Psoas muscle (tissue), 8 donors: ENCODE results near the gene AGTRAP. TPM values are rescaled to one million over a fixed set of nuclear protein-coding genes. Genes with fewer than 3 reads are reported as not detected.

ENCODE experiments used
- ATAC-seq, 4 donors: fragments of 200-7000 bp; cut with Tn5 transposase; one replicate each; pipeline ENCODE4 v1.9.1; 2020; ENCODE audit warnings: moderate library complexity in 3 of 4, mild to moderate bottlenecking in 2 of 4
- DNase-seq, 2 donors: peaks; one replicate each; pipeline ENCODE4 v3.0.0-alpha.2; 2020
- H3K27ac ChIP-seq: fragments of 200-600 bp; one replicate; pipeline ENCODE4 v1.8.0; 2022
- H3K27me3 ChIP-seq, 3 donors: fragments of 200-600 bp in 1 of 3; one replicate each; pipeline versions ENCODE4 v1.6.1 to v1.8.0; 2013 to 2022; ENCODE audit warnings: low read length in 2 of 3, mild to moderate bottlenecking in 2 of 3, moderate library complexity in 1 of 3; ENCODE audit not compliant: insufficient read depth in 3 of 3
- H3K36me3 ChIP-seq, 2 donors: fragments of 200-600 bp in 1 of 2; one replicate each; pipeline versions ENCODE4 v1.6.1 to v1.8.0; 2013 to 2022; ENCODE audit warnings: low read depth in 1 of 2, mild to moderate bottlenecking in 1 of 2, moderate library complexity in 1 of 2; ENCODE audit not compliant: insufficient read depth in 1 of 2
- H3K4me1 ChIP-seq: fragments of 200-600 bp; one replicate; pipeline ENCODE4 v1.8.0; 2022
- H3K4me3 ChIP-seq: fragments of 200-600 bp; one replicate; pipeline ENCODE4 v1.8.0; 2022; ENCODE audit warnings: mild to moderate bottlenecking
- H3K9me3 ChIP-seq: fragments of 200-600 bp; one replicate; pipeline ENCODE4 v1.8.0; 2022
- CTCF ChIP-seq: fragments of 200-600 bp; IDR thresholded peaks from one replicate; pipeline ENCODE4 v1.8.0; 2022; ENCODE audit warnings: antibody characterized with exemption
- WGBS, 3 donors: extraction: QIAGEN DNeasy Blood & Tissue Kit; methylation state at CpG; one replicate each; pipeline versions ENCODE4 v1.1.6 to v1.1.7; 2013; 5-methylcytosine and 5-hydroxymethylcytosine counted together
- intact Hi-C, 2 donors: fragments of 100-400 bp; cut with DNase I; formaldehyde crosslinking; loops; one replicate each; pipeline versions ENCODE4 v1.11.0 to v1.14.2; 2022
- polyA plus RNA-seq, 3 donors: library from polyadenylated mRNA; stranded (reverse); fragments of 200-250 nt; gene quantifications; one replicate each; pipeline ENCODE4 v1.2.3, GENCODE V29; 2013
- total RNA-seq, 4 donors: library from RNA; stranded (reverse); fragmentation: NEBNext Ultra II Directional in 2 of 4; extraction: Animal tissue kit (Norgen Biotek cat#: 25700) in 2 of 4; gene quantifications; one replicate each; pipeline versions ENCODE4 v1.2.1 to v1.2.4, GENCODE V29; 2021 to 2023
- donor health status: healthy with polysubstance abuse.
- donor health status: DM: no; HTN: no; CAD: no; lungs with moderate emphysema.
- donor health status: Bipolar disorder and iron deficiency.
- donor health status: healthy.
- donor health status: DM: yes; HTN: yes; CAD: no.
- donor health status: DM: no; HTN: no; CAD: no.
- donor health status: DM: no; HTN: no; CAD: no.
- donor health status: DM: yes; HTN: yes; CAD: no.

AGTRAP gene
- total and polyA plus RNA-seq, 7 donors: 28.5 to 179 (median 43.2) TPM

GRCh38 chr1:11705596-11705995, 30.3 kb upstream of the AGTRAP start:
- no peak overlapping the region for H3K27ac ChIP-seq
- no peak for DNase-seq
- H3K27me3 ChIP-seq: peaks cover 0 to 36% (median 15%) of the 10 kb centered on the region in 3 donors
- no peak overlapping the region for H3K4me3 ChIP-seq
- no peaks in the 10 kb centered on the region for H3K9me3 ChIP-seq
- H3K36me3 ChIP-seq: no peaks in the 10 kb centered on the region
- WGBS, 3 donors: 80 to 87% (median 82%) methylated on average over 9 of the region's 9 CpGs
- no peak for TF ChIP-seq CTCF
- no peak for ATAC-seq
- intact Hi-C loops: no loop called here
- H3K4me1 ChIP-seq: peaks cover 6% of the 10 kb centered on the region

DNA sequence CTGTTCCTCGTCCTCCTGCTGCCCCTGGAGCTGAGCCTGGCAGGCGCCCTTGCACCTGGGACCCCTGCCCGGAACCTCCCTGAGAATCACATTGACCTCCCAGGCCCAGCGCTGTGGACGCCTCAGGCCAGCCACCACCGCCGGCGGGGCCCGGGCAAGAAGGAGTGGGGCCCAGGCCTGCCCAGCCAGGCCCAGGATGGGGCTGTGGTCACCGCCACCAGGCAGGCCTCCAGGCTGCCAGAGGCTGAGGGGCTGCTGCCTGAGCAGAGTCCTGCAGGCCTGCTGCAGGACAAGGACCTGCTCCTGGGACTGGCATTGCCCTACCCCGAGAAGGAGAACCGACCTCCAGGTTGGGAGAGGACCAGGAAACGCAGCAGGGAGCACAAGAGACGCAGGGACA, 29.6 kb upstream of the AGTRAP start:
- no peak for ATAC-seq
- Histone ChIP-seq H3K27me3 (peaks cover 0 to 32% (median 15%) of the 10 kb centered on the region in 3 donors), H3K27ac (no peak overlapping the region), H3K4me1 (peaks cover 2% of the 10 kb centered on the region), H3K4me3 (no peak overlapping the region), H3K9me3 (no peaks in the 10 kb centered on the region), H3K36me3 (no peaks in the 10 kb centered on the region)
- intact Hi-C loops: no loop called here
- no peak for TF ChIP-seq CTCF
- DNase-seq: no peak
- WGBS, 3 donors: 89 to 94% (median 92%) methylated on average over 14 of the region's 14 CpGs

DNA sequence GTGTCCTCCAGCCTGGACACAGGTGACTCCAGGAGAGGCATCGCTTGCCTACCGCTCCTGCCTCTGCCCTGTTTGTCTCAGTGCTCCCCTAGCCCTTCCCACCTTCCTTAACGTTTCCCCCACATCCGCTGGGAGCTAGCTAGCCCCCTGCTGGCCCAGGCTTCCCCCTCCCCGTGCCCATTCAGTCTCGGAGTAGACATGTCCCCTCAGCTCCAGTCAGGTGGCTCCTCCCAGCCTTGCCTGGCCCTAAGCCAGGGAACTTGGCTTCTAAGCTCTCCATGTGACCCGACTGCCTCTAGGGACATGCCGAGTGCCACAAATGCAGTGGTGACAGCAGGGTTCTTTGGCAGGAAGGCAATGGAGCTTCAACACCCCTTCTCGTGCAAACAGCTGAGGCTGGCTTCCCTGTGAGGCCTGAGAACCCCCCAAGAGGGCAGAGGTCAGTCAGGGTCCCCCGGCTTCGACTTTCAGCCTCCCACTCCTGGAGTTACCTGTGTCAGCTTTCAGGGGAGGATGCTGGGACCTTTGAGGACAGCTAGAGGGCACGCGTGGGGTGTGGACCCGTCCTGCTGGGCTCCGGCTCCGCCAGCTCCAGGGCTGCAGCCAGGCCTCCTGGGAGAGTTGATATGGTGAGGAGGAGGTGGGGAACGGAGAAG, 28.2 kb upstream of the AGTRAP start:
- DNase-seq: peak; percentile 46 to 63
- Histone ChIP-seq H3K36me3 (no peaks in the 10 kb centered on the region), H3K4me3 (no peak overlapping the region), H3K27ac (no peak overlapping the region), H3K9me3 (no peaks in the 10 kb centered on the region), H3K27me3 (peaks cover 0 to 20% (median 17%) of the 10 kb centered on the region in 3 donors), H3K4me1 (no peaks in the 10 kb centered on the region)
- no peak for TF ChIP-seq CTCF
- WGBS, 3 donors: 23 to 26% (median 23%) methylated on average over 17 of the region's 17 CpGs
- intact Hi-C loops: no loop called here
- peak; percentile 73 to 83 (median 79) for ATAC-seq

GRCh38 chr1:11708554-11709350, 27.2 kb upstream of the AGTRAP start:
- Histone ChIP-seq H3K27me3 (peaks cover 0 to 11% (median 10%) of the 10 kb centered on the region in 3 donors), H3K4me1 (no peaks in the 10 kb centered on the region), H3K9me3 (no peaks in the 10 kb centered on the region), H3K27ac (no peak overlapping the region), H3K36me3 (no peaks in the 10 kb centered on the region), H3K4me3 (no peak overlapping the region)
- ATAC-seq: peak in 1 of 4 donors; percentile 50
- 68 to 79% (median 70%) methylated on average over 11 of the region's 11 CpGs for WGBS, 3 donors
- intact Hi-C loops: no loop called here
- TF ChIP-seq CTCF: no peak
- DNase-seq: no peak
